Activated naive CD4-positive, alpha-beta T cell treated with anti-CD3 and anti-CD28 coated beads, Interleukin-2, amount 50 U/mL, for 72 hours (primary cell): ENCODE results near the gene JAKMIP3. TPM values are rescaled to one million over a fixed set of nuclear protein-coding genes. Genes with fewer than 3 reads are reported as not detected.

Experiments used
- ATAC-seq, 2 donors: fragments of 150-1000 bp; cut with Tn5 transposase; 2 replicates each; pipeline ENCODE4 v1.10.0; 2021; ENCODE audit warnings: mild to moderate bottlenecking in 2 of 2, moderate library complexity in 2 of 2
- DNase-seq, 2 donors: peaks; one replicate each; pipeline ENCODE4 v3.0.0; 2021 to 2022; ENCODE audit warnings: low spot score in 2 of 2
- H3K27ac Mint-ChIP-seq, 2 donors: one replicate each; pipeline ENCODE4 v1.8.0; 2022; ENCODE audit warnings: mild to moderate bottlenecking in 2 of 2, mixed read lengths in 2 of 2
- H3K36me3 Mint-ChIP-seq, 2 donors: one replicate each; pipeline ENCODE4 v1.8.0; 2022; ENCODE audit warnings: mixed read lengths in 2 of 2
- H3K9me3 Mint-ChIP-seq, 2 donors: one replicate each; pipeline ENCODE4 v1.8.0; 2022; ENCODE audit warnings: mixed read lengths in 2 of 2
- total RNA-seq, 2 donors: library from RNA; stranded (reverse); gene quantifications; one replicate each; pipeline ENCODE4 v1.2.3, GENCODE V29; 2022

JAKMIP3 gene
- total RNA-seq, 2 donors from 2014 or later, result 0.82 to 1.6 TPM

DNA sequence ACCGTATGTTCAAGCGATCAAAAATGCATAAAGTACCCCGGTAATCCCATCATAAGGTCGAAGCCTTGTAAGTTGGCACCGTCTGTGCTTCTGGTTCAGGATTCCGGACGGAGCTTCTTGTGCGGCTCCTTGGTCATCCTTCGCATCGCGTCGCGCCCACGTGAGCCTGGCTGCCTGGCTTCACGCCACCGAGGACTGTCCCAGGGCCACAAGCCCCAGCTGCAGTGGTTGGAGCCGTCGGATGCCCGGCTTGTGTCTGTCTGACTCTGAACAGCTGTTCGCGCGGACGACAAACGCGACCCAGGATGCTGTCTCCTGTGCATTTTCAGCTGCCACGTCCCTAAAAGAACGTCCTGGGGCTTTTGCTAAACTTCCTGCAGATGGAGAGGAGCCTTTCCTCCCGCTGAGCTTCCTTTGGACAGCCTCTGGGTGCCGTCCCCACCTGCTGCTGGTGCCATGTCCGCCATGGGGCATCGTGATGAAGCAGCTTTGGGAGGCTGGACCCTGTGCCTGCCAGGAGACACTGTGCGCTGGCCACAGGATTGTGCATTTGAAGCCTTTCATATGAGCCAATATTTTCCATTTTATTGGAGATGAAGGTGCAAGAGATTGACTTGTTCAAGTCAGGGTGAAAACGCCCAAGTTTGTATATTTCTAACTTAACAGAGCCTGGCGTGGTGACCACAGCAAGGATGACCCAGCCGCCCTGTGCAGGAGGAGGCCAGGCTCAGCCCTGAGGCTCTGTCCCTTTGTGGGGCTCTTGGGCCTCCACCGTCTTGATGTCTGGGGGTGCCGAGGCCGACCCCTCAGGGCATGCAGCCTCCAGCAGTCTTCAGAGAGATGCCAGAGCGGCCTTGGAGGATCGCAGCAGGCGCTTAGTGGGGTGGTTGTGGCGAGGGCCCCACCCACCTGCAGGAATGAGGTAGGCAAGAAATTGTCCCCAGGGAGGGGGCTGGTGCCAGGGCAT is 6.7 kb upstream of the JAKMIP3 start:
- ATAC-seq (no peak), DNase-seq (no peak)
- Mint-ChIP-seq H3K36me3 (peaks cover 0 to 4% of the 10 kb centered on the region in 2 donors), H3K9me3 (no peaks in the 10 kb centered on the region), H3K27ac (no peak overlapping the region)

DNA sequence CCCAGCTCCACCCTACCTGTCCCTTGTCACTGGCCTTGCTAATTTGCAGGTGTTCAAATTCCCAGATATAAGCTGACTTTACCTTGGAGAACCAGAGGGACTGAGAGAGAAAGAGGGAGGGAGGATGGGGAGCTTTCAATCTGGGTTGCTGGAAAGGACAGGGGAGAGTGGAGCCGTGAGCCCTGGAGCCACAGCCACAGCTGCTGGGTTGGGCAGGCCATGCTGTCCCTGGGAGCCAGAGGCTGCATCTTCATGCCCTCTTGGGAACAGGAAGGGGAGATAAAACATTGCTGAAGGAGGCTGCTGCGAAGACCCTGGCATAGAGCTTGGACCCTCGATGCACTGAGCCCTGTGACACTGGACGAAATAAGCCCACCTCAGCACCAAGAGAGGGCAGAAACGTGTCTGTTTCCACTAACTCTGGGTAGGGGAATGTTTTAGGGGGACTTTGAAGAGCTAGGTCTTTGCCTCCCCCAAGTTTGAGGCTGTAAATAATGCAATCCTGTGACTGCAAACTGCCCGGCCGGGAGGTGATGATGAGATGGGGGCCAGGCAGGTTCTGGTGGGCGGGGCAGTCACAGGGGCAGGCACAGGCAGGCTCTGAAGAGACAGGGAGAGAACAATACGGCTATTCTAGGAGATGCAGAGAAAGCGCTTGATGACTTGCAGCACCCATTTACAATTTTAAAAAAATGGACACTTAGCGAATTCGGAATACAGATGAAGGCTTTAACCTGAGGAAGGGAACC is 5.8 kb upstream of the JAKMIP3 start:
- H3K36me3 Mint-ChIP-seq, result no peaks in the 10 kb centered on the region
- ATAC-seq (no peak), DNase-seq (no peak)
- no peak overlapping the region for H3K27ac Mint-ChIP-seq
- H3K9me3 Mint-ChIP-seq, result no peaks in the 10 kb centered on the region

DNA sequence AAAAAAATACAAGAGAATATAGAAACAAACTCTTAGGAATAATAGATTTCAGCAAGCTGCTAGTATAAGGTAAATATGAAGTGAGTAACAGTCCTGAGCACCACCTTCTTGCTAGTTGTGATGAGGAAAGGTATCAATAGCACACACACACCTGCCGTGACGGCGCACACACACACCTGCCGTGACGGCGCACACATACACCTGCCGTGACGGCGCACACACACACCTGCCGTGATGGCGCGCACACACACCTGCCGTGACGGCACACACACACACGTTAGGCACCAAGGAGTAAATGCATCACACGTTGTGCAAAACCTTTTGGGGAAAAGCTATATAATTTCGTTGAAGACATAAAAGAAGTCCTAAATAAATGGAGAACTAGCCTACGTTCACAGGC is 4.7 kb upstream of the JAKMIP3 start:
- no peak for DNase-seq
- no peaks in the 10 kb centered on the region for H3K36me3 Mint-ChIP-seq
- ATAC-seq, result no peak
- H3K27ac Mint-ChIP-seq, result no peak overlapping the region
- no peaks in the 10 kb centered on the region for H3K9me3 Mint-ChIP-seq

DNA sequence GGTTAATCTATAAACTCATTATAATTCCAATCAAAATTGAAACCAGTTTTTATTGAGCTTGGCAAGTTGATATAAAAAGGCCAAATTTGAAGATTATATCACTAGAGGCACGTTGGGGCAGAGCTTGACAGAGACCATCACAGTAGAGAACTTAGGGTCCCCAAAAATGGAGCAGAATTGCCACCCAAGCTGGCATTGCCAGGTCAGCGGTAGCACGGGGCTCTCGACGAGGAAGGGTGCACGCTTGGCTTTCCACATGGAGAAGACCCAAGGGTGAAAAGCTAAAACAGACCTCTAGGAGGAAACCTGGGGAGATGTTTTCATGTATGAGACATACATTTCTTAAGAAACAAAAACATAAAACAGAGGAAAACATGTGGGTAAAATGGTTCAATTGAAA is 4.3 kb upstream of the JAKMIP3 start:
- Mint-ChIP-seq H3K36me3 (no peaks in the 10 kb centered on the region), H3K9me3 (no peaks in the 10 kb centered on the region), H3K27ac (no peak overlapping the region)
- ATAC-seq (no peak), DNase-seq (no peak)

DNA sequence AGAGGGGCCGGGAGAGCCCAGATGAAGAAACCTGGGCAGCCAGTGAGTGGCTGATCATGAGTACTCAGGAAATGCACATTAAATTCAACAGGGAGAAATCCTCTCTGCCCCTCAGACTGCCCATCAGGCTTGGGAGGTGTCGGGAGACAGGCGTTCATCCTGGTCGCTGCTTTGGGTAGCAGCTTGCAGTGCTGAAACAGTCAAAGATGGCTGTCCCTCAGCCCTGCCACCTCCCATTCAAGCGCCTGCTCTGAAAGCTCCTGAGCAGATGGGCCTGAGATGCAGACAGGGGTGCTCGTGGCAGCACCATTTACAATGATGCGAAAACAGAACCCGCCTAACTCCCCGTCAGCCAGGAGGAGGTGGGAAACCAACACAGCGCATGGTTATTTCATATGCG is 3.6 kb upstream of the JAKMIP3 start:
- Mint-ChIP-seq H3K27ac (no peak overlapping the region), H3K9me3 (no peaks in the 10 kb centered on the region)

DNA sequence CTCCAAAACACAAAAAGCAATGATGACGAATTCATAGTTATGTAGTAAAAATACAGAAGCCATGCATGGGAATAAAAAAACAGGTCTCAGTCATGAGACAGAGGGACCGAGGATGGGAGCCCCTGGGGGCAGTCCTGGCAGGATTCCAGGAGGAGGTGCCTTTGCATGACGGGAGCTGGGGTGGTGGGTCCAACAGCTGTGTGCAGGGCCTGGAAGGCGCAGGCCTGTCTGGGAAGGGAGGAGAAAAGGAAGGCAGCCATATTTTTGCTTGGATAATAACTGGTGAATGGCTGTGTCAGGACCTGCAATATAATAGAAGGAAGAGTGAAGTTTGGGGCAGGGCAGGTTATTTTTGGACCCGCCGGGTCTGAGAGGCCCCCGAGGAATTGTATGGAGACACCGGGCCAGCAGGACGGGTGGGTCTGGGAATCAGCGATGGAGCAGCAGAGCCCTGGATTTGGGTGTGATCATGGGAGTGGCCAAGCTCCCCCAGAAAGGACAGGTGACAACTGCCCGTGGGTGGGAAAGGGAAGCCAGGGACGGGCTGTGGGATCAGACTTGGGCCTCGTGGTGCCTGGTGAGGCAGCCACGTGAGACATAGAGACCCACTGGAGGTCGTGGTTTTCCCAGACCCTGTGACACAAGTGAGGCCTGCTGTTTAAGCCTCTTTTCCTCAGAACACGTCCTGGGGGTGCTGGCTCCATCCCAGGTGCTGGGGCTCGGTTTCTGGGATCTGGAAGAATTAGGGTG is 2.9 kb upstream of the JAKMIP3 start:
- Mint-ChIP-seq H3K27ac (no peak overlapping the region), H3K36me3 (no peaks in the 10 kb centered on the region), H3K9me3 (no peaks in the 10 kb centered on the region)
- ATAC-seq (no peak), DNase-seq (no peak)

More for the DNA sequence above, 3.6 kb upstream of the JAKMIP3 start:
- DNase-seq (no peak), ATAC-seq (no peak)
- H3K36me3 Mint-ChIP-seq, result no peaks in the 10 kb centered on the region

DNA sequence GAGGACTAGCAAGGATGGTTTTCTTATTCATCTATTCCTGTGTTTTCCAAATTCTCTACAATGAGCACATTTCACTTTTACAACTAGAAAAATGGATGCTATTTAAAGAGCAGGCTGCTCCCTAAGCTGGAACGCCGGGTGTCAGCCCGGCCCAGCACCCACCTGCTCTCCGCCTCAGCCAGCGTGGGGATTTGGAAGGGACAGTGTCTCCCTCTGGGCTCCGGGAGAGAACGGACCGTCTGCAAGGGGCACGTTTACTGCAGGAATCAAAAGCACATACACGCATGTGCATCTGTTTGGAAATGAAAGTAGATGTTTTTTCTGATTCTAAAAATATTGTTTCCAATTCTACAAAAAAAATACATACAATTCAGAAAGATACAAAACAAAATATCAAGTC is 2.3 kb upstream of the JAKMIP3 start:
- Mint-ChIP-seq H3K27ac (peak overlapping the region in 1 of 2 donors; percentile 9), H3K36me3 (no peaks in the 10 kb centered on the region), H3K9me3 (no peaks in the 10 kb centered on the region)
- ATAC-seq, result no peak
- DNase-seq, result no peak

DNA sequence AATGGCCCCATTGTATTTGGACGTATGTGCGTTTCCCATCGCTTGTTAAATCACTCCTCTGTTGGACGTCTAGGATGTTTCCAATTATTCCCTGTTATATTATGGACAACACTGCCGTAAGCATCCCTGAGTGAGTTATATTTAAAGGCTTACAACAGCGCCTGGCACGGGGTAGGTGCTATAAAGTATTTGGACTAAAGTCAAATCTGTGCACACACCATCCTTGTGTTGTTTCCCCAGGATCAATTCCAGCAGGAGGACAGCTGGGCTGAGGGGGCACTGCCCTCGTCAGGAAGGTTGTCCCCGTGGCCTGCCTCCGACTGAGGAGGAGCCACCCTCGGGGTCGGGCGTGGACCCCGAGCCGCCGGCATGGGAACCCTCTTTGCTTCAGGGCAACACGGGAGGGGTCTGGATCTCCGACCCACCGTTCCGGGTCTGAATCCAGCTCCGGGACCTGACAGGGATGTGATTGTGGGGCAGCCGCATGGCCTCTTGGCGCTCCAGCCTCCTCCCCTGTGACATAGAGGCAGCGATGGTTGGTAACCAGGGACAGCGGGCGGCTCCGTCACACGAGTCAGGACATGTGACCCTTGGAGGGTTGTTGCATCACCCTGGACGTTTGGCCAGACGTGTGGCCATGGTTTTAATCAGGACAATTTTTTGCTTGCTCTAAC is 1.5 kb upstream of the JAKMIP3 start:
- ATAC-seq, result no peak
- no peaks in the 10 kb centered on the region for H3K9me3 Mint-ChIP-seq
- DNase-seq, result no peak
- no peak overlapping the region for H3K27ac Mint-ChIP-seq
- H3K36me3 Mint-ChIP-seq, result no peaks in the 10 kb centered on the region

DNA sequence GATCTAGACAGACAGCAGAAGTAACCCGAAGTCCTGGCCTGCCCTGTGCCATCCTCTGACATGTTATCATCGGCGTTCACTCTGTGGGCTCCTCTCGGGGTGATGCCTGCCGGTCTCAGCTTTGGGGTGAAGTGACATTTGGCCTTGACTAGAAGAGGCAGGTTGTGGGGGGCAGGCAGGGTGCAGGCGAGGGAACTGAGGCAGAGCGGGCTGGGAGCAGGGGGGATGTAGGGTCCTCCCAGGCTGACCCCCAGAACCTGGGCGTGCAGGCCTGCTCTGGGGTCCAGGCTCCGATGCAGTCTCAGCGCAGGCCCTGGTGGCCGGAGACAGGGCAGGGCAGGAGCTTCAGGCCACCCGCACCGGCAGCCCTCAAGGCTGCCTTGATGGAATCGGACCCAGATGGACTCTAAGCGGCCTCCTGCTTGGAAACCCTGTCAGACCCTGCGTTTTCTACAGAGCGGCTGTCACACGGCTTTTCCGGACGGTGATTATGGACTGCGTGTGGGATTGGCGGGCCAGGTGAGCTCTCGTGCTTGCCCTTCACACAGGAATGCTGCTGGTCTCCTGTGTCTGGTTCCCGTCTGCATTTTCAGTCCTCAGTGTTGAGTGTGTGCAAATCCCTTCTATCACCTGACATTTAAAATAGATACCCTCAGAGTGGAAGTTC is 842 bp upstream of the JAKMIP3 start:
- DNase-seq (no peak), ATAC-seq (no peak)
- no peaks in the 10 kb centered on the region for H3K9me3 Mint-ChIP-seq
- H3K27ac Mint-ChIP-seq, result no peak overlapping the region
- no peaks in the 10 kb centered on the region for H3K36me3 Mint-ChIP-seq

DNA sequence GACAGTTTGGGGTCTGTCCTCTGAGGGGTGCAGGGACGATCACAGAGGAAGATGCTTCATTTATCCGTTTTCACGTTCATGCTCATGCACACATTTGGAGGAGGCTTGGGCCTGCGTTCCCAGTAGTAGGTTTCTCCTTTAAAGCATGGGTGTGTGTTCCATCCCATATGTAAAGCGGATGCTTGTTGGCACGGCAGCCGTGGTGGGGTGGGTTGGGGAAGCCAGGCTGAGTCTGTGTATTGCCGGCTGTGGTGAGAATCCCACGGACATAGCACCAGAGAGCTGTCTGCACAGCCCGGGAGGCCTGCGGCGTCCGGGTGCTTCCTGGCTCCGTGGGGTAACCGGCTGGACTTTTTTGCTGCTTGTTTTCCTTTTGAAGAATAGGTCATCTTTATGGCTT is 440 bp downstream of the JAKMIP3 start:
- Mint-ChIP-seq H3K36me3 (no peaks in the 10 kb centered on the region), H3K27ac (no peak overlapping the region), H3K9me3 (no peaks in the 10 kb centered on the region)
- ATAC-seq, result no peak
- no peak for DNase-seq

DNA sequence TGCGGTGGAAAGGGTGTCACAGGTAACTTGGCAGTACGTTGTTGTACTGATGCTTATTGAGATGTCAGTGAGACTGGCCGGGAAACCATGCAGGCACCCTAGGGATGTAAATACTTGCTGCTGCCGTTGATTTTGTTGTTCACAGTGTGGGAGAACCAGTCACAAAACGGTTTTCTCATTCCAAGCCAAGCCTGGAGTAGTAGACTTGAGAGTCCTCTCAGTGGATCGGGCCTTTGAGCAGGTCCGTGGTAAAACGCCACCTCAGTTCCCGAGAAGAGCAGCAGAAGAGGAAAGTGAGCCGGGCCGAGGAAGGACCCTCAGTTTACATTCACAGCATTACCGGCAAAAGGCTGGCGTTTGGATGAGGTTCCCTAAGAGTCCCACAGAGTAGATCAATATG is 1.1 kb downstream of the JAKMIP3 start:
- H3K27ac Mint-ChIP-seq, result no peak overlapping the region

DNA sequence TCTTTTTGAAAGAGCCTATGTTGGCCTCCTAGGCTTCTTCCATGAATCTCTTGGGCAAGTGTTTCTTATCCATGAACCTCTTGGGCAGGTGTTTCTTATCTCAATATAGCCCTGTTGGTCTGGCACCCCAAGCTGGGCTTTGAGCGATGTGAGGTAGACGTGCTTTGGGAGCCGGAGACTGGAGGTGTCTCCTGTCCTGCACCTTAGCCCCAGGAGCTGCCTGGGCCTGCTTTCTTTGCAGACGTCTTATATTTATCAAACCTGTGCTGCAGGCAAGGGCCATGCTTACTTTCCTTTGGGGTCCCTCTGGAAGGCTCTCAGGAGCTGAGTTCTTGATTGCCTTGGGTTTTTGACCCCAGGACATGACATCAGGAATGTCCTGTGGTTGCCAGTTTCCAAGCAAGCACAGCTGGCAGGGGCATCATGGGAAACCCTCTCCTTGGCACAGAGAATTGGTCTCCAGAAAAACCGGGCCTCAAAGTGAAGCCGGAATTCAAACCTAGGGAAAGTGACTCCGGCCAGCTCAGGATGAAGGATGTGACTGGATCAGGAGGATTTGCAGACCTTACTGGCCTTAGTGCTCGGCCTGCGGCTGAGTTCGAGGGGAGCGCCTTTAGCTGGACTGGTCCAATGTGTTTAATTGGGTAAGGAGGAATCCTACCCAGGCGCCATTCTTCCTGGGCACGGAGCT is 2.8 kb downstream of the JAKMIP3 start:
- Mint-ChIP-seq H3K36me3 (no peaks in the 10 kb centered on the region), H3K27ac (no peak overlapping the region), H3K9me3 (peaks cover 0 to 4% of the 10 kb centered on the region in 2 donors)
- DNase-seq, result no peak
- ATAC-seq, result no peak

More for the DNA sequence above, 1.1 kb downstream of the JAKMIP3 start:
- DNase-seq, result no peak
- Mint-ChIP-seq H3K36me3 (no peaks in the 10 kb centered on the region), H3K9me3 (no peaks in the 10 kb centered on the region)
- ATAC-seq, result no peak

DNA sequence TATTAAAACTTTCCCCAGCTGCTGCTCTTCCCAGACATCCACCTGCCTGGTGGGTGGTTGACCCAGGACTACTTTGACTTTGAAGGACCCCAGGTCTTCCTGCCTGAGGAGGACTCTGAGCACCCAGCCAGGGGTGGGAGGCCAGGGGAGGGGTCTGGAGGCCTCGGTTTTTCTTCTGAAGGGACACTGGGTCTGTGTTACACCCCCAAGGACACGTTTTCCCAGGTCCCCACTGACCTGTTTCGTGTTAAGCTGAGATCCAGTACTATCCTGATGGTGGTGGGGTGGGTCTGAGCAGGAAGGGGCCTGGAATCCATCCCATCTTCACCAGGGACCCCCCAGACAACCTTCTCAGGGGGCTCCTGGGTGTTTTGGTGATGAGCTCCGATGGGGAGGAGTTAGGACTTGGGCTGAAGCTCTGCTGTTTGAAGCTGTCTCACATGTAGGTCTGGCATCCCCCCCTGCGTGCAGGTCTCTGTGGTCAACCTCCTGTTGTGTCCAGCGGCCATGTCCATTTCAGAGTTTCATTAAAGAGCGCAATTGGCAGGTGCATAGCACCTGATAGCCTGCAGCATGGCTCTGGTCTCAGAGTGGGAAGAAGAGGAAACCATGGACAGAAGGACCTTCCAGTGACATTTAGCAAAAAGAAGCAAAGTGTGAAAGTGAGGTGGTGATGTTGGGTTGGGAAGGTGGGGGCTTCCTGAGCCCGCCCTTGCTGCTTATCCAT is 3.5 kb downstream of the JAKMIP3 start:
- Mint-ChIP-seq H3K36me3 (no peaks in the 10 kb centered on the region), H3K9me3 (peaks cover 0 to 4% of the 10 kb centered on the region in 2 donors), H3K27ac (no peak overlapping the region)
- no peak for ATAC-seq
- DNase-seq, result no peak

DNA sequence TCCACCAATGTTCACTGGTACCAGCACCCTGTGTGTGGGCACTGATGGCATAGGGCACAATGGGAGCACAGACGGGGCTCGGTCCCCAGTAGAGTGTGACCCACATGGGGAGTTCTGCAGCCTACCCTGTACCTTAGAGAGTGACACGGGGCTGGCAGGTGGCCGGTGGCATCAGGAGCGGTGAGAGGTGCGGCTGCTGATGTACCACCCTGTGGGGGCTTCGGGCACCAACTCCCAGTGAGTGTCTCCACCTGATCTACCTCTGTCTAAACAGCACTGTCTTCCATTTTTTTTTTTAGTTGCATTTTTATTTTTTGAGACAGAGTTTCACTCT is 4.1 kb downstream of the JAKMIP3 start:
- DNase-seq, result no peak
- Mint-ChIP-seq H3K9me3 (peaks cover 0 to 4% of the 10 kb centered on the region in 2 donors), H3K36me3 (no peaks in the 10 kb centered on the region), H3K27ac (no peak overlapping the region)
- no peak for ATAC-seq

DNA sequence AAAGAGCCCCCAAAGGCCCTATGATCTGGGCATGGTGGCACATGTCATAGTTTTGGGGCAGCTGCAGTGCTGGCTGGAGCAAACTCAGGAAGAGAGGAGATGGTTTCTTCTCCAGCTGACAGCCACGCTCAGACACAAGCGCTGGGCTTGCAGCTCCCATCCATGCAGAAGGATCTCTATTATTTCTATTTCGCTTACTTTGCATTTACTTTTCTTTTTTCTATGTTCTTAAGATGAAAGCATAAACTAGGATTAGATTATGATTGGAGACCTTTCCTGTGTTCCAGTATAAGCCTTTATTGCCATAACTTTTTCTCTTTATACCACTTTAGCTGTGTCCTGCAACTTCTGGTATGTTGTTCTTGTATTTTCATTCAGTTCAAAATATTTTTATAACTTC is 5.0 kb downstream of the JAKMIP3 start:
- peaks cover 0 to 4% of the 10 kb centered on the region in 2 donors for H3K9me3 Mint-ChIP-seq
- H3K36me3 Mint-ChIP-seq, result no peaks in the 10 kb centered on the region
- DNase-seq, result no peak
- no peak for ATAC-seq
- no peak overlapping the region for H3K27ac Mint-ChIP-seq
